SU-DHL-6 (cell line): Measurements from ENCODE around the gene SESN1.

Experiments
- H2AFZ ChIP-seq: fragments of 200-600 bp; sonication (generic); 2 replicates; pipeline ENCODE4 v1.6.1; 2014; ENCODE audit warnings: low read depth, mild to moderate bottlenecking, moderate library complexity, mixed read lengths, antibody characterized with exemption, low read length; ENCODE audit not compliant: severe bottlenecking
- H3F3A ChIP-seq: fragments of 200-600 bp; shearing (Covaris generic); 2 replicates; pipeline ENCODE4 v1.6.0; 2016; ENCODE audit warnings: antibody characterized with exemption, mild to moderate bottlenecking; ENCODE audit not compliant: insufficient read depth
- H3K27ac ChIP-seq: fragments of 200-600 bp; sonication (generic); 2 replicates; pipeline ENCODE4 v1.5.1; 2016; ENCODE audit warnings: low read depth, mild to moderate bottlenecking, low read length, moderate library complexity, mixed read lengths
- H3K27me3 ChIP-seq: fragments of 200-600 bp; sonication (generic), shearing (Covaris generic); 2 replicates; pipeline ENCODE4 v1.6.0; 2014; ENCODE audit warnings: mild to moderate bottlenecking, low read length
- H3K36me3 ChIP-seq: fragments of 200-600 bp; sonication (generic); 2 replicates; pipeline ENCODE4 v1.6.1; 2014; ENCODE audit warnings: mild to moderate bottlenecking, low read length, mixed read lengths
- H3K4me2 ChIP-seq: fragments of 300-600, 200-600 bp; shearing (Covaris generic), sonication (generic); 2 replicates; pipeline ENCODE4 v1.6.0; 2014; ENCODE audit warnings: low read length, low read depth, mild to moderate bottlenecking; ENCODE audit not compliant: poor library complexity, severe bottlenecking
- H3K4me3 ChIP-seq: fragments of 200-600 bp; sonication (generic); 2 replicates; pipeline ENCODE4 v1.5.1; 2014; ENCODE audit warnings: antibody characterized with exemption, low read length, mild to moderate bottlenecking, mixed read lengths; ENCODE audit not compliant: insufficient read depth, poor library complexity, severe bottlenecking
- H3K79me2 ChIP-seq: fragments of 200-600 bp; sonication (generic); 2 replicates; pipeline ENCODE4 v1.6.1; 2014; ENCODE audit warnings: mild to moderate bottlenecking, low read length, moderate library complexity; ENCODE audit not compliant: insufficient read depth
- H3K9ac ChIP-seq: fragments of 200-600 bp; sonication (generic); 2 replicates; pipeline ENCODE4 v1.7.0; 2014; ENCODE audit warnings: mild to moderate bottlenecking, low read length
- H3K9me2 ChIP-seq: fragments of 200-600 bp; sonication (generic); replicated peaks from 2 replicates; pipeline ENCODE4 v1.6.1; 2014; ENCODE audit warnings: low read length; ENCODE audit not compliant: insufficient read depth
- H3K9me3 ChIP-seq: fragments of 200-600 bp; sonication (generic); 2 replicates; pipeline ENCODE4 v1.6.1; 2014; ENCODE audit warnings: low read length, mixed read lengths; ENCODE audit not compliant: insufficient read depth
- H4K20me1 ChIP-seq: fragments of 200-600 bp; sonication (generic); 2 replicates; pipeline ENCODE4 v1.6.1; 2014; ENCODE audit warnings: low read depth, mild to moderate bottlenecking, antibody characterized with exemption, low read length, moderate library complexity, mixed read lengths
- EZH2phosphoT487 ChIP-seq: fragments of 200-600 bp; sonication (generic), shearing (Covaris generic); conservative IDR thresholded peaks from 2 replicates; pipeline ENCODE4 v1.6.1; 2018; ENCODE audit warnings: mild to moderate bottlenecking, antibody characterized with exemption, low read length, moderate library complexity, mixed read lengths
- TF ChIP-seq, protein P1 (sequence below): fragments of 200-600 bp; sonication (generic); IDR thresholded peaks from one replicate; pipeline ENCODE4 v1.5.1; 2017; ENCODE audit warnings: antibody characterized with exemption, mild to moderate bottlenecking, low read length, moderate library complexity; ENCODE audit not compliant: insufficient read depth, poor library complexity, severe bottlenecking

The SESN1 gene

DNA sequence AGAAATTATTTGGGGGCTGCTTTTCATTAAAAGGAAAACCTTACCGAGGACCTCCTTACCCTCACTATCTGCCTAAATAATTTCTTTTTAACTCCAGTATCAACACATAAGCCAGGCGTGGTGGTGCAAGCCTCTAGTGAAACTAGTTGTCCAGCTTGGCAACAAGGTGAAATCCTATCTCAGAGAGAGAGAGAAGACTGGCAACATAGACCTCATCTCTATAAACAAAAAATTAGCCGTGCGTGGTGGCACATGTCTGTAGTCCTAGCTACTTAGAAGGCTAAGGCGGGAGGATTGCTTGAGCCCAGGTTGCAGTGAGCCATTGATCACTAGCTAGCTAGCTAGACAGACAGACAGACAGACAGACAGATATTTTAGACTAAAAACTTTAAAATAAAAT is 153.9 kb downstream of the SESN1 start:
- TF ChIP-seq EZH2phosphoT487, result no peak
- TF ChIP-seq, protein P1, sequence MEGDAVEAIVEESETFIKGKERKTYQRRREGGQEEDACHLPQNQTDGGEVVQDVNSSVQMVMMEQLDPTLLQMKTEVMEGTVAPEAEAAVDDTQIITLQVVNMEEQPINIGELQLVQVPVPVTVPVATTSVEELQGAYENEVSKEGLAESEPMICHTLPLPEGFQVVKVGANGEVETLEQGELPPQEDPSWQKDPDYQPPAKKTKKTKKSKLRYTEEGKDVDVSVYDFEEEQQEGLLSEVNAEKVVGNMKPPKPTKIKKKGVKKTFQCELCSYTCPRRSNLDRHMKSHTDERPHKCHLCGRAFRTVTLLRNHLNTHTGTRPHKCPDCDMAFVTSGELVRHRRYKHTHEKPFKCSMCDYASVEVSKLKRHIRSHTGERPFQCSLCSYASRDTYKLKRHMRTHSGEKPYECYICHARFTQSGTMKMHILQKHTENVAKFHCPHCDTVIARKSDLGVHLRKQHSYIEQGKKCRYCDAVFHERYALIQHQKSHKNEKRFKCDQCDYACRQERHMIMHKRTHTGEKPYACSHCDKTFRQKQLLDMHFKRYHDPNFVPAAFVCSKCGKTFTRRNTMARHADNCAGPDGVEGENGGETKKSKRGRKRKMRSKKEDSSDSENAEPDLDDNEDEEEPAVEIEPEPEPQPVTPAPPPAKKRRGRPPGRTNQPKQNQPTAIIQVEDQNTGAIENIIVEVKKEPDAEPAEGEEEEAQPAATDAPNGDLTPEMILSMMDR, result no peak
- H3K9ac ChIP-seq, result no peak overlapping the region
- no peaks in the 10 kb centered on the region for H4K20me1 ChIP-seq
- no peaks in the 10 kb centered on the region for H3K27me3 ChIP-seq
- H3K79me2 ChIP-seq, result no peaks in the 10 kb centered on the region
- no peak overlapping the region for H3K4me2 ChIP-seq
- no peak overlapping the region for H2AFZ ChIP-seq
- H3K27ac ChIP-seq, result no peak overlapping the region
- no peak overlapping the region for H3K4me3 ChIP-seq
- no peaks in the 10 kb centered on the region for H3K36me3 ChIP-seq
- H3K9me3 ChIP-seq, result no peaks in the 10 kb centered on the region
- no peaks in the 10 kb centered on the region for H3F3A ChIP-seq
- no peaks in the 10 kb centered on the region for H3K9me2 ChIP-seq

DNA sequence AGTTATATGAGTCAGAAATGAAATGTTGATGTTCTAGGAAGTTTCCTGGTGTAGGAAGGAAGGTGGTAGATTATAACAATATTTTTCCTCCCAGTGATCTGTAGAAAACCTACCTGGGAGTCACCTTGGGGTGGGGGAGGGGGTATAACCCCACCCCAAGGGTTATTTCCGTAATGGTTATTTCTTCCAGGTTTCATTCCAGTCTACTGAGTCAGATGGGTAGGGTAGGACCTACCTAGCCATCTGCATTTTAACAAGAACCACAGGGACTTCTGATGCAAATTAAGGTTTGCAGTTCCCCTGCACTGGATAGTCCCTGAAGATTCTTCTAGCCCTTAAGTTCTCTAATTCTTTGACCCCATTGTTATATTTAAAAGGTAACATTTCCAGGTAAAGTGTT is 157.5 kb downstream of the SESN1 start:
- Histone ChIP-seq H3K4me3 (no peak overlapping the region), H4K20me1 (no peaks in the 10 kb centered on the region), H3K36me3 (no peaks in the 10 kb centered on the region), H3K79me2 (no peaks in the 10 kb centered on the region), H3K27ac (no peak overlapping the region), H2AFZ (no peak overlapping the region), H3K27me3 (no peaks in the 10 kb centered on the region), H3K9ac (no peak overlapping the region), H3F3A (no peaks in the 10 kb centered on the region), H3K9me2 (no peaks in the 10 kb centered on the region), H3K9me3 (no peaks in the 10 kb centered on the region), H3K4me2 (no peak overlapping the region)
- TF ChIP-seq, protein P1, result no peak
- TF ChIP-seq EZH2phosphoT487, result no peak
